ENCODE data around the gene RPS27A. TPM values are rescaled to one million over a fixed set of nuclear protein-coding genes. Genes with fewer than 3 reads are reported as not detected.
"Not testable (repeated sequence)": the region's sequence is repeated elsewhere in the genome, so short reads cannot be mapped to it uniquely, and the experiment has no call there.

RPS27A gene
- total and polyA plus RNA-seq, 7 donors: 1,474 to 3,968 (median 2,433) TPM

- Histone ChIP-seq H3K4me3 (no peak overlapping the region), H3K27me3 (no peaks in the 10 kb centered on the region), H3K36me3 (peaks cover 14 to 66% (median 23%) of the 10 kb centered on the region in 4 donors), H3K9me3 (no peaks in the 10 kb centered on the region), H3K4me1 (peaks cover 0 to 26% (median 18%) of the 10 kb centered on the region in 4 donors), H3K27ac (no peak overlapping the region)
- 77 to 82% methylated on average over 3 of the region's 3 CpGs for WGBS, 2 donors
- DNase-seq: no peak
- intact Hi-C loops (cut with DNase I): no loop called here
- TF ChIP-seq POLR2AphosphoS5 (IDR thresholded peaks at IDR 0.05): no peak
- no peak for TF ChIP-seq POLR2A (IDR thresholded peaks at IDR 0.05)
- no peak for TF ChIP-seq CTCF (IDR thresholded peaks at IDR 0.05)
- no peak for TF ChIP-seq EP300 (IDR thresholded peaks at IDR 0.05)
These were observed 3.4 kb downstream of the RPS27A start for GRCh38 chr2:55235724-55236538.

GRCh38 chr2:55236992-55237543 lies 4.6 kb downstream of the RPS27A start:
- Histone ChIP-seq H3K9me3 (no peaks in the 10 kb centered on the region), H3K27ac (no peak overlapping the region), H3K4me3 (no peak overlapping the region), H3K27me3 (no peaks in the 10 kb centered on the region), H3K4me1 (peaks cover 0 to 17% (median 15%) of the 10 kb centered on the region in 4 donors), H3K36me3 (peaks cover 14 to 72% (median 23%) of the 10 kb centered on the region in 4 donors)
- intact Hi-C loops (cut with DNase I): no loop called here
- 85 to 90% methylated on average over 2 of the region's 2 CpGs for WGBS, 2 donors
- TF ChIP-seq POLR2A (IDR thresholded peaks at IDR 0.05): no peak
- no peak for TF ChIP-seq CTCF (IDR thresholded peaks at IDR 0.05)
- TF ChIP-seq POLR2AphosphoS5 (IDR thresholded peaks at IDR 0.05): no peak
- TF ChIP-seq EP300 (IDR thresholded peaks at IDR 0.05): no peak
- DNase-seq: no peak

GRCh38 chr2:55239656-55240222 lies 7.3 kb downstream of the RPS27A start:
- Histone ChIP-seq H3K4me1 (no peaks in the 10 kb centered on the region), H3K27me3 (no peaks in the 10 kb centered on the region), H3K9me3 (no peaks in the 10 kb centered on the region), H3K27ac (no peak overlapping the region), H3K4me3 (no peak overlapping the region), H3K36me3 (peaks cover 8 to 88% (median 20%) of the 10 kb centered on the region in 4 donors)
- WGBS, 2 donors: 58 to 66% methylated on average over 4 of the region's 4 CpGs
- intact Hi-C loops (cut with DNase I): no loop called here
- DNase-seq: no peak
- no peak for TF ChIP-seq CTCF (IDR thresholded peaks at IDR 0.05)
- TF ChIP-seq POLR2AphosphoS5 (IDR thresholded peaks at IDR 0.05): no peak
- no peak for TF ChIP-seq POLR2A (IDR thresholded peaks at IDR 0.05)

- H3K27ac ChIP-seq; H3K9me3 ChIP-seq; H3K4me3 ChIP-seq; H3K4me1 ChIP-seq; intact Hi-C loops (cut with DNase I); H3K27me3 ChIP-seq; DNase-seq: not testable (repeated sequence)
- peaks cover 1 to 88% (median 11%) of the 10 kb centered on the region in 4 donors for H3K36me3 ChIP-seq
- 93 to 98% methylated on average over 8 of the region's 8 CpGs for WGBS, 2 donors
These were observed 9.1 kb downstream of the RPS27A start for GRCh38 chr2:55241582-55241981.

GRCh38 chr2:55242617-55243016 lies 10.1 kb downstream of the RPS27A start:
- Histone ChIP-seq H3K4me1 (no peaks in the 10 kb centered on the region), H3K27me3 (no peaks in the 10 kb centered on the region), H3K4me3 (no peak overlapping the region), H3K9me3 (no peaks in the 10 kb centered on the region), H3K36me3 (peaks cover 0 to 91% (median 13%) of the 10 kb centered on the region in 4 donors), H3K27ac (no peak overlapping the region)
- intact Hi-C loops (cut with DNase I): no loop called here
- no peak for DNase-seq
- WGBS, 2 donors: 63 to 65% methylated on average over 1 of the region's 1 CpG
- TF ChIP-seq POLR2AphosphoS5 (IDR thresholded peaks at IDR 0.05) (no peak), POLR2A (IDR thresholded peaks at IDR 0.05) (no peak), EP300 (IDR thresholded peaks at IDR 0.05) (no peak), CTCF (IDR thresholded peaks at IDR 0.05) (no peak)

Data from sigmoid colon (tissue), 7 donors.